ES-I3 (cell line): Measurements from ENCODE around the gene RPH3AL.
"Not testable (repeated sequence)": the region's sequence is repeated elsewhere in the genome, so short reads cannot be mapped to it uniquely, and the experiment has no call there.

ENCODE experiments used
- H3K36me3 ChIP-seq: 2 replicates; pipeline ENCODE4 v1.6.1; 2013; ENCODE audit warnings: mild to moderate bottlenecking, low read length, control low read depth, moderate library complexity; ENCODE audit not compliant: insufficient read depth
- H3K4me1 ChIP-seq: 2 replicates; pipeline ENCODE4 v1.6.1; 2013; ENCODE audit warnings: mild to moderate bottlenecking, control low read depth, low read length; ENCODE audit not compliant: insufficient read depth
- H3K9ac ChIP-seq: 2 replicates; pipeline ENCODE4 v1.6.1; 2013; ENCODE audit warnings: low read depth, mild to moderate bottlenecking, low read length, moderate library complexity
- H3K9me3 ChIP-seq: 2 replicates; pipeline ENCODE4 v1.6.1; 2013; ENCODE audit warnings: mild to moderate bottlenecking, low read length, moderate library complexity; ENCODE audit not compliant: control insufficient read depth, insufficient read depth

The RPH3AL gene

GRCh38 chr17:179781-180380 lies 172.7 kb downstream of the RPH3AL start:
- H3K36me3 ChIP-seq, result no peaks in the 10 kb centered on the region
- H3K9ac ChIP-seq, result peak overlapping the region; percentile 66; the same call in 1 of the 2 replicates
- H3K9me3 ChIP-seq, result no peaks in the 10 kb centered on the region
- H3K4me1 ChIP-seq, result peaks cover 6% of the 10 kb centered on the region; the same call in 1 of the 2 replicates

GRCh38 chr17:179066-179432 lies 173.6 kb downstream of the RPH3AL start:
- H3K9me3 ChIP-seq, result no peaks in the 10 kb centered on the region
- H3K36me3 ChIP-seq, result no peaks in the 10 kb centered on the region
- peaks cover 6% of the 10 kb centered on the region; the same call in 1 of the 2 replicates for H3K4me1 ChIP-seq
- no peak overlapping the region for H3K9ac ChIP-seq

GRCh38 chr17:178292-179065 lies 174.1 kb downstream of the RPH3AL start:
- peaks cover 6% of the 10 kb centered on the region; the same call in 1 of the 2 replicates for H3K4me1 ChIP-seq
- no peaks in the 10 kb centered on the region for H3K36me3 ChIP-seq
- no peak overlapping the region for H3K9ac ChIP-seq
- no peaks in the 10 kb centered on the region for H3K9me3 ChIP-seq

GRCh38 chr17:177762-178161 lies 174.8 kb downstream of the RPH3AL start:
- Histone ChIP-seq H3K4me1 (peaks cover 4% of the 10 kb centered on the region; the same call in 1 of the 2 replicates), H3K36me3 (no peaks in the 10 kb centered on the region), H3K9ac (no peak overlapping the region), H3K9me3 (no peaks in the 10 kb centered on the region)

- H3K4me1 ChIP-seq, result no peaks in the 10 kb centered on the region
- no peaks in the 10 kb centered on the region for H3K9me3 ChIP-seq
- no peaks in the 10 kb centered on the region for H3K36me3 ChIP-seq
- H3K9ac ChIP-seq, result no peak overlapping the region
These were observed 175.5 kb downstream of the RPH3AL start for GRCh38 chr17:177155-177554.

- no peaks in the 10 kb centered on the region for H3K4me1 ChIP-seq
- H3K9me3 ChIP-seq, result no peaks in the 10 kb centered on the region
- H3K36me3 ChIP-seq, result no peaks in the 10 kb centered on the region
- H3K9ac ChIP-seq, result no peak overlapping the region
These were observed 179.3 kb downstream of the RPH3AL start for GRCh38 chr17:173166-173911.

- Histone ChIP-seq H3K9ac (no peak overlapping the region), H3K9me3 (no peaks in the 10 kb centered on the region), H3K36me3 (no peaks in the 10 kb centered on the region), H3K4me1 (no peaks in the 10 kb centered on the region)
These were observed 180.2 kb downstream of the RPH3AL start for GRCh38 chr17:172401-172800.

GRCh38 chr17:171871-172270 lies 180.7 kb downstream of the RPH3AL start:
- no peaks in the 10 kb centered on the region for H3K36me3 ChIP-seq

GRCh38 chr17:170130-170670 lies 182.4 kb downstream of the RPH3AL start:
- Histone ChIP-seq H3K4me1 (no peaks in the 10 kb centered on the region), H3K9ac (no peak overlapping the region), H3K36me3 (no peaks in the 10 kb centered on the region), H3K9me3 (no peaks in the 10 kb centered on the region)

More at GRCh38 chr17:171871-172270, 180.7 kb downstream of the RPH3AL start:
- H3K9me3 ChIP-seq, result no peaks in the 10 kb centered on the region
- no peak overlapping the region for H3K9ac ChIP-seq
- H3K4me1 ChIP-seq, result no peaks in the 10 kb centered on the region

GRCh38 chr17:168614-169013 lies 184.0 kb downstream of the RPH3AL start:
- not testable (repeated sequence) for H3K36me3 ChIP-seq, H3K9ac ChIP-seq, H3K9me3 ChIP-seq, H3K4me1 ChIP-seq

GRCh38 chr17:165939-166338 lies 186.7 kb downstream of the RPH3AL start:
- Histone ChIP-seq H3K9me3 (no peaks in the 10 kb centered on the region), H3K4me1 (no peaks in the 10 kb centered on the region), H3K36me3 (no peaks in the 10 kb centered on the region), H3K9ac (no peak overlapping the region)

- Histone ChIP-seq H3K36me3 (no peaks in the 10 kb centered on the region), H3K4me1 (no peaks in the 10 kb centered on the region), H3K9ac (no peak overlapping the region), H3K9me3 (no peaks in the 10 kb centered on the region)
These were observed 188.0 kb downstream of the RPH3AL start for GRCh38 chr17:164303-165235.

- H3K4me1 ChIP-seq, result no peaks in the 10 kb centered on the region
- no peak overlapping the region for H3K9ac ChIP-seq
- H3K9me3 ChIP-seq, result no peaks in the 10 kb centered on the region
- no peaks in the 10 kb centered on the region for H3K36me3 ChIP-seq
These were observed 189.0 kb downstream of the RPH3AL start for GRCh38 chr17:163514-164098.
